ENCODE results near the gene ARHGEF17.

DNA sequence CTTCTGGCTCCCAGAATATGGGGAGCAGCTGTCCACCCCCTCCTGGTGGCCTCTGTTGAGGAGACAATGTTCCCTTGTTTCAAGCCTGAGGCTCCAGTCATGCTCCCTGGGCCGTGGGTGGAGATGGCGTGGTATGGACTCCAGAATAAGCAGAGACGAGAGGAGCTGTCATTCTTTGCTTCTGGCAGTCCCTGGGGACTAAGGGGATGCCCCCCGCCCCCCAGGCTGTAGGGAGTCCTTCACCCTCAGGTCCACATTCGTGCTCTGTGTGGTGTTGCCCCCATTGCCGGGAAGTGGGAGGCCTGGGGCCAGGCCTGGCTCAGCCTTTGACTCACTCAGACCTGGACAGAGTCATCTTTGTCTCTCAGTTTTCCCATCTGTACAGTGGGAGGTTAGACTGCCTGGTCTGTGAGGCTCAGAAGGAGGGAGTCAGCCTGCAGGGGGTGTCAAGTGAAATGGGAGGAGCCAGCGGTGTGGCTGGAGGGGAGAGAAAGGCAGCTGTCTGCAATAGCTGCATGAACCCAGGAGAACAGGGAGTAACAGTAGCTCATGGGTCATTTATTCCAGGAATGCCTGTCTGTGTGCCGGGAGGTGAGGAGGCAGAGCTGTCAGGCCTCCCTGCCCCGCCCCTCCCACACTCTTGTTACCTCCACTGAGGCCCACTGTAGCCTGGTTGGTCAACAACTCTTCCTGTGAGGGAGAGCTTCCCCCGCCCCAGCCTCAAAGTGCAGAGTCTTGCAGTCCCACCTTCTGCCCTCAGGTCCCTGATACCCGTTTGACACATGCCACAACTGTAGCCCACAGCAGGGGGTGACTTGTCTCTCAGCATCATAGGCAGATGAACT, 6.3 kb downstream of the ARHGEF17 start:
- TF ChIP-seq ZNF274 (IDR thresholded peaks at IDR 0.05; ENCODE audit: low read depth, low read length) (no peak), YY1 (IDR thresholded peaks at IDR 0.05; ENCODE audit: insufficient read depth, insufficient read length) (no peak), SUZ12 (IDR thresholded peaks at IDR 0.05; ENCODE audit: extremely low read depth, insufficient read depth, insufficient read length) (no peak)
